HG03060 (cell line): Measurements from ENCODE around the gene TMEM151B.
"Not testable (repeated sequence)": the region's sequence is repeated elsewhere in the genome, so short reads cannot be mapped to it uniquely, and the experiment has no call there.

ENCODE experiments used
- ATAC-seq: cut with Tn5 transposase; IDR thresholded peaks from one replicate; pipeline ENCODE4 v1.9.1; 2021; ENCODE audit warnings: low read depth, moderate number of reproducible peaks; ENCODE audit not compliant: unreplicated experiment

Gene TMEM151B

DNA sequence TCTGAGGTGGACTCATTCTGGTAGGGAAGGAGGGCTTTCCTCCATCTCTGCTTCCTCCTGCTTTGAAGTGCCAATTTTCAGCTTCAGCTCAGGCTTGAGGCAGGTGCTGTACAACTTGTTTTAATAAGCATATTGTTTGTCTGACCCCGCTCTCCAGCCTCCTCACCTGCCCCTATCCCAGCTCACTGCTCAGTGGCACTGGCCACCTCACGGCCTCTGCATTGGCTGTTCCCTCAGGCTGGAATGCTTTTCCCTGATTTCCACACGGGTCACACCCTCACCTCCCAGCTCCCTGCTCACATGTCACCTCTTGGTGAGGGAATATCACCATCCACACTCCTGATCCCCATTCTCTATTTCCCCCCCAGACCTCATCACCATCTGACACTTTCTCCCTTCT, 28.6 kb downstream of the TMEM151B start:
- no peak for ATAC-seq

DNA sequence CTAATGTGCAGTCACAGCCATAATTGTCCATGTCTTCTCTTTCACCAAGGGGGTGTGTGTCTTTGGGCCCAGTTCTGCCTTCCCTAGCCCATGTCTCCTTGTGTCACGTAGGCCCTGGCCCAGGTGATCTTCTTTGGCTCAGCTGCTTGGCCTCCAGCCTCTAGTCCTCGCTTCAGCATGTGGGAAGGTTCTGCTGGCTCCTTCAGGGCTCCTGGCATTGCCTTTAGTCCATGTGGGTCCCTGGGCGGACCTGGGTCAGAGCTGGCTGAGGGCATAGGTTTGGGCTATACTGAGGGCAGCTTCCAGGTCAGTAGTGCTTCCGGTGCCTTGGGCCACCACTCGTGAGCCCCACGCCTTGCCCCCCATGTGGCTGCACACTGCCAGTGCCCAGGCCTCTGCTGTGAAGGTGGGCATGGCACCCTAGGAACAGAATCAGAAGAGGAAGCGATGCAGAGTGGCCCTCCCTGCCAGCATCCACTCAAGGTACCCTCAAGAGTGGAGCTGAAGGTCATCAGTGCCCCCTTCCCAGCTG, 30.1 kb downstream of the TMEM151B start:
- no peak for ATAC-seq

DNA sequence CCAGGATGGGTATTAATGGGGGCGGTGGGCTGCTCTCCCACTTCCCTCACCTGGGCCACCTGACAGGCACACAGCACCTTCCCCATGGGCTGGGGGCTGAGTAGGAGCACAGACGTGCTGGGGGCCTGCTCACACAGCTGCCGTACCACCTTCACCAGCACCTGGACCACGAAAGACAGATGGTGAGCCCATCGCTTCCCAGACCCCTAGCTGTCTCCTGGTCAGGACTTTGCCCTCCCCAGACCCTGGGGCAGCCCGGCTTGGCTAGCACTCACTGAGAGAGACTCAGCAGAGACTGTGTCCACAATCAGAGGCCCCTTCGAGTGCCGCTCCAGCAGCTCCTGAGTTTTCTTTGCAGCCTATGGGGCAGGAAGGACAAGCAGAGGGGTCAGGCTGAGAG, 30.9 kb downstream of the TMEM151B start:
- no peak for ATAC-seq

DNA sequence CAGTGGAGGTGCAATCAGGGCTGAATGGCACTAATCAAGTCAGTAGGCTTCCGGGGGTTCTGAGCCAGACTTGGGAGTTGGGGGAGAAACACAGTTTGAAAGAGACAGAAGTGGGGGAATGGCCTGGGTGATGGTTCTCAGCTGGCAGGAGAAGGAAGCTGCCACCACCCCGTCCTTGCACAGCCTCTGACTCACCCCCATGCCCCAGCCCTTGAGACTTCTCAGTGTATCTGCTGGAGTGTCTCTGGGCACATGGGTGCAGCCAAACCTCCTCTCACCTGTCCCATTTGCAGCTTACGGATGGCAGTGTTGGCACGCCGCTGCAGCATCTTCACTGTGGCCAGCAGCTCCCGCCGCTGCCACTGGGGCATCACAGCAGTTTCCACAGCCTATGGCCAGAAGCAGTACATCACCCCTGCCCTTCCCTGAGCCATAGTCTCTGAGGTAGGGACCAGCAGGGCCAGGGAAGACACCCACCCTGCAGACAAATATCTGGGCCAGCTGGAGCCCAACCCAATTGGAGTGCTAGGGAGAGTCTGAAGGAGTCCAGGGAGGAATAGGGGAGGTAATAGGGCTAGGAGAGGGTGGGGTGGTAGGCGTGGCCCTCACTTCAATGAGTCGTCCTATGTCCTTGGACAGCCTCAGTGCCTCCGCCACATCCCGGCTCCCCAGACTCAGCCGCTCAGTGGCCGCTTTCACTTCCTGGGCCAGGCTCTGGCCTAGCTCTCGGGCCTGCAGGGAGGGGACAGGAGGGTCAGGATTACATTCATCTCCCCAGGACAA, 31.7 kb downstream of the TMEM151B start:
- no peak for ATAC-seq

DNA sequence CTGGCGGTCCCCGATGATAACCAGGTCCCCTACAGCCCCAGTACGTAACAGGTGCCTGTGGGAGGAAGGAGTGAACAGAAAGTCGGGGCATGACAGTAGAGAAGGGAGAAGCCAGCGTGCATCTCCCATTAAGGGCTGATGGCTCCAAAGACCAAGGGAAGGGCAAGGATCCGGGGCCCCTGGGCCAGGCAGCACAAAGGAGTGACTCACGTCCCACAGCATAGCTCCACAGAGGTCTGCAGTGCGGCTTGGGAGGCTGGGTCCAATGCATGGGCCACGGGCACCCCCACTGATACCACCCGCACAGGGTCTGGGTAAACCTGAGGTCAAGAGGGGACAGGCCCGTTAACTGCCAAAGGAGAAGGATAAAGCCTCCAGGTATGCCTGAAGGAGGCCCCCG, 32.6 kb downstream of the TMEM151B start:
- ATAC-seq: no peak

DNA sequence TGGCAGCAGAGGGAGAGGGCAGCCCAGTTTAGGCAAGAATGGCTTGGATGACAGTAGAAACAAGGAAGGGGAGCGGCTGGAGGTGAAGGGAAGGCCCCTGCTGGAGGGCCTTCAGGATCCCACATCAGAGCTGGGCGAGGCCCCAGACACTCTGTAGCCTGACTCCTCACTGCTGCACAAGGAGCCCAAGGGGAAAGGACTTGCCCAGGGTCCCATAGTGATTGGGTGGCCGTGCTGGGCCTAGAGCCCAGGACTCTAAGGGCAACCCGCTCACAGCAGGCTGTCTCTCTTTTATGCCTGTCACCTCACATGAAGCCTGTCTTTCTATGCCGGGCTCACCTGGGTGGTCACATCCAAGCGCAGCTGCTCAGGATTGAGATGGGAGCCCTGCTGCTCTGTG, 33.6 kb downstream of the TMEM151B start:
- ATAC-seq: no peak

DNA sequence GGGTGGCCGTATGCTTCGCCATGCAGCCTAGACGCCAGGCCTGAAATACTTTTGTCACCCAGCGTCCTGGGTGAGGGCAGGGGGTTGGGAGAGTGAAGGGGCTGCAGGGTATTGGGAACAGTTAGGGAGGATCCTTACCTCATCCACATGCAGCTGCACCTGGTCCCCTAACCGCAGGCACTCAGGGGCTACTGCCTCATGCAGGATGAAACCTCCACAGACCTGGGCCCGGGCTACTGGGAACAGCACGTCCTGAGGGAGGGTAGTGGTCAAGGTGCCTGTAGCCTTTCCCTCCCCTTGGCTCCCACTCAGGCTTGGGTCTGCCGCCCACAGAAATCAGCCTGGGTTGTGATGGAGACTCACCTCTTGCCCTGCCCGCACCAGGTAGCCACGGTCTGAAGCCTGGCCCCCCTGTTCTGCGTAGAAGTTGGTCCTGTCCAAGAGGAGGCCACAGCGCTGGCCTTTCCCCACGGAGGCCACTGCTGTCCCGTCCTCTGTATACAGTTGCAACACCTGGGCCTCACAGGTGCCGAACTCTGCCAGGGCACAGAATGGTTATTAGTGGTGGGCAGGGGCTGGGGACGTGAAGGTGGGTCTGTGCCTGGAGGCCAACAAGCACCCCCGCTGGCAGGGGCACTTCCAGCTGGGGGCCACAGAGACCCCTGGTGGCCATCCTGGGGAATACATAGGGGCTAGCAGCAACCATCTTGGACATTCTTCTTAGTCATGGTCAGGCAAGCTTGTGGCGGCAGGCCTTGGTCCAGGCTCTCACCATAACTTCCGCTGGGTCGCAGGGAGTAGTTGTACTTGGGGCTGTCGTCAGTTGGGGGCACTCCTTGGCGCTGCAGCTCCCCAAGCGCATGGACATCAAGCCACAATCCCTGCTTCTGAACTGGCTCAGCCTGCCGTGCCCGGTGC, 34.3 kb downstream of the TMEM151B start:
- ATAC-seq: no peak

DNA sequence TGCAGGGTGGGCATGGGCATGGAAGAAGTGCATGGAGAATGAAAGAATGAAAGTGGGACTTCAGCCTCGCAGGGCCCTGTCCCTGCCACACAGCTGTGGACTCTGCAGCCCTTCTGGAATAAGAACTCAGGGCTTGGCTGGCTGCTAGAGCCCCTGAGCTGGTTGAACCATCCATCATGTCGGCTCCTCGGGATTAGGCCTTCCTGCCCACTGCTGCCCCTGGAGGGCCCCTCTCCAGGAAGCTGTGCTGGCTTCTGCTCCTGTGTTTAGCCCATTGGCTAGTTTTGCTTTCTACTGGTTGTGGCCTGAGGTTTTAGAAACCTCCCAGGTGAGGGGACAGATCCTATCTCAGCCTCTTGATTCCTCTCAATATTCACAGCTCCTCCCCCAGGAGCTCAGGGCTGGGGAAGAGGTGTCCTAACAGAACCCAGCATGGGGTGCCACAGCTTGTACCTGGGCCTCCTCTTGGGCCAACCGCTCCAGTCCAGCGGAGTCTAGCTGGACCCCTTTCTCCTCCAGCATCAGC, 35.0 kb downstream of the TMEM151B start:
- no peak for ATAC-seq

DNA sequence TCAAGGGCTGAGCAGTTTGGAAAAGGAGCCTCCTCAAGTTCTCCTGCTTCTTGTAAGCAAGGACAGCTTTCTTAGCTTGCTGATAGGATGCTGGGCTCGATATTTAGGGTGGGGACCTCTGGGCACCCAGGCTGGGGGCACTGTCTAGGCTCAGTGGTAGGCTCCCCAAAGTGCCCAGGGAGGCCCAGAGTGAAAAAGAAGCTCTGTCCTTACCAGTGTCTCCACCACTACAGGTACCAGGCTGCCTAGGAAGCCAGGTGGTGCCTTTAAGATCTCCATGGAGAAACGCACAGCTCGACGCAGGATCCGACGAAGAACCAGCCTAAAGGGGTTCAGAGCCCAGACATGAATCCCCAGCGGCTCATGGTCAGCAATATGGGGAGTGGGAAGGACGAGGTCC, 36.5 kb downstream of the TMEM151B start:
- ATAC-seq: no peak

DNA sequence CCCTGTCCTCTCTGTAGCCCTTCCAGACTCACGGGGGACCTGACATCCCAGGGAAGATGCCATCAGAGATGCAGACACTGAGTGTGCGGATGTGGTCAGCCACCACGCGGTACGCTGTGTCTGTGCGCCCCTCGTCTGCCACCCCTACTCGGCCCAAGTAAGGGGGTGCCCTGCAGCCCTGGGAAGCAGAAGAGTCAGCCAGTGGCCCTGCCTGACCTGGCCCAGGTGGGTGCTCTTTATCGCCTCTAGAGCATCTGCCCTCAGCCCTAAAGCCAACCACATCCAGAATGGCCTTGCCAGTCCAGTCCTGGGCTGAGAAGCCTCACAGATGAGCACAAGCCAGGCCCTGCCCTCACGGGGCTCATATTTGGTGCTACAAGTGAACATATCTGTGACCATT, 37.0 kb downstream of the TMEM151B start:
- ATAC-seq: no peak

DNA sequence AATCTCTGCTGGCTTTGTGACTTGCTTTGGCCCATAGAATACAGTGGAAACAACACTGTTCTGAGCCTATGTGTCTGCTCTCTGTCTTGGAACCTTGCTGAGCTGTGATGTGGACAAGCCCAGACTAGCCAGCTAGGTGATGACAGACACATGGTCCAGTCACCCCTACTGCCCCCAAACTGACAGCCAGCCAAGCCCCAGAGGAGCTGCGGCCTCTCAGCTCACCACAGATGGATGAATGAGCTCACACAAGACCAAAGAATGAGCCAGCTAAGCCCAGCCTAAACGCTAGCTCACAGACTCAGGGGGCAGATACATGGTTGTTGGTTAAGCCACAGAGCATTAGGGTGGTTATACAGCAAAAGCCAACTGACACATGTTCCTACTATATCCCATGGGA, 38.8 kb downstream of the TMEM151B start:
- ATAC-seq: no peak

DNA sequence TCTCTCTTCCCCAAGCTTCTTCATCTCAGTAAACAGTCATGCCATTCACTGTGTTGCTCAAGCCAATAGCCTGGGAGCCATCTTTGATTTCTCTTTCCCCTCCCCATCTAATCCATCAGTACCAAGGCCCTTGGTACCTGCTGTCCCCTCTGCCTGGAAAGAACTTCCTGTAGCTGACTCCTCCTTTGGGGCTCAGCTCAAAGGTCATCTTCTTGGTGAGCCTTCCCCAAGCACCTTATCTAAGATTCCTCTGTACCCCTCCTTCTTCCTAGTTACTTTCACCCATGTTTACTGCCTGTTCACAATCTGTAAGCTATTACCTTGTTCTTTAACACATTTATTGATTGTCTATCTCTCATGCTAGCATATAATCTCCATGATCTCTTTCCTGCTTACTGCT, 39.4 kb downstream of the TMEM151B start:
- no peak for ATAC-seq

DNA sequence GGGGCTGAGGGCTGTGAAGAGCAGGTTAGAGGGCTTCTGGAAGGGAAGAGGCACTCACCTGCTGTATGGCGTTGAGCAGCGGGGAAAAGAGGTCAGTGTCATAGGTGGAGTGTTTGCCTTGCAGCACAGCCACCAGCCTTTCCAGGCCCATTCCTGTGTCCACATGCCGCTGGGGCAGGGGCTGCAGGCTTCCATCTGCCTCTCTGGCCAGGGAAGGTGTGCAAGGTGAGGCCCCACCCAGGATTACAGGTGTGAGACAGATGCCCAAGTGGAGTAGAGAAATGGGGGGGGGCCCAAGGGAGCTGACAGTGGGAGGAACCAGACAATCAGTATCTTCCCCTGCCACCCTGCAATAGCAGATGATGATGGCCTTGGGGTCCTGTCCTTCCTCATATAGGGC, 40.0 kb downstream of the TMEM151B start:
- ATAC-seq: no peak

DNA sequence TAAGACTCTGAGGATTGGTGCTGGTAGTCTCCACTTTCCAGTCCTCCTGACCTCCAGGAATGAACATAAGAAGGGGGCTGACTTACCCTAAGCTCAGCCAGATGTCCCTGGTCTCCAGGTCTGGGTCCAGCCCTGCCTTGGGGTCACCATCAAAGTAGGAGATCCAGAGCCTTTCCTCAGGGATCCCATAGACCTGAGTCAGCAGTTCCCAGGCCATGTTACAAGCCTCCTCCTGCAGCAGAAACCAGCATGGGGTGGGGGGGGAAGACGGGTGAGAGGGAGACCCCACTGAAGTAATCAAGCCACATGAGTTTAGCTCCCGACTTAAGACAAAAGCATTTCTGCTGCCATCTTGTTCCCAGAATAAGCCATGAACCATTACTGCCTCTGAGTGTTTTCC, 41.1 kb downstream of the TMEM151B start:
- ATAC-seq: no peak

DNA sequence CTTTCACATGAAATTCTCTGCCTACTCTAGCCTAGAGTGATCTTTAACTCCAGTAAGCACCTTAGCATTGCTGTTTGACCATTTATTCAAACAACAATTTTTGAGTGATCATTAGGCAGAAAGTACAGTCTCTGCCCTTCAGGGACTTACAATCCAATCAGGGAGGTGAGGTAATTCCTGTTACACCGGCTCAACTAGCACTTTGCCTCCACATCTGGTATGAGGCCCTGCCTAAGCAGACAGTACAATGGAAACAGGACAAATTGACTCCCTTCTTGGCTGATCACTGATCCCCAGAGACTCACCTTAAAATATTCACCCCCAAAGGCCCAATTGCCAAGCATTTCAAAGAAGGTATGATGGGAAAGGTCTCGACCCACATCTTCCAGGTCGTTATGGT, 41.5 kb downstream of the TMEM151B start:
- no peak for ATAC-seq

DNA sequence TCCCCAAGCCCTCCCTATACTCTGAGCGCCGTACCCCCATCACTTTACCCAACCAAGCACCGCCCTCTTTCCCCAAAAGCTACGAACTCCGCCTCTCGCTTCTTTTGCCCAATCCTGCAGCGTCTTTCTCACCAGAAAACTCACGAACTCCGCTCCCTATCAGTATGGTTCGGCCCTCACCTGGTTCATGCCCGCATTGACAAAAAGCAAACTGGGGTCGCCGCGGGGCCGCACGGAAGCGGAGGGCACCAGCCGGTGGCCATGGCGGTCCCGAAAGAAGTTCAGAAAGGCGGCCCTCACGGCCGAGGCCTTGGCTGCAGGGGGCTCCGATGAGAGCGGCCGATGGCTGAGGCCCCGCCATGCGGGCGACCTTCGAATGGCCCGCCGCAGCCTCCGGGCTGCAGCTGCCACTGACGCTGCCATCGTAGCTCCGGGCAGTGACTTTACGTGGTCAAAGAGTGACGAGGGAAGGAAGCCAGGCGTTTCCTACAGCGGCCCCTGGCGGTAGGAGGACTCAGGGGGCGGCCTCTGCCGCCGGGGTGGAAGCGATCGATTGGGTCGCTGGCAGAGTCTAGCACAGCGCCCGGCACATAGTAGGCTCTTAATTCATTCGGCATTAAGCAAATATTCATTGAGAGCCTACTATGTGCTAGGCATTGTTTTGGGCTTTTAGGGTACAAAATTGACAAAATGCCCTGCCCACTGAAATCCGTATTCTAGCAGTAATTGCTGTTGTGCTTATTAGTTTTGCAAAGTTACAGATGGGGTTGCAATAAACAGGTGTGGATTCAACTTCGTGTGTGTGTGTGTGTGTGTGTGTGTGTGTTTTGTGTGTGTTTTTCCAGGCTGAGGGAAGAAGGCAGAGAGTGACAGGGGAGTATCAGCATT, 42.9 kb downstream of the TMEM151B start, which contains the start of gene AARS2:
TSS of gene AARS2 (minus strand) at position 447 of the 888 bp plus-strand sequence. CDS start at position 423, 24 bp downstream.
- peak; percentile 71 for ATAC-seq

DNA sequence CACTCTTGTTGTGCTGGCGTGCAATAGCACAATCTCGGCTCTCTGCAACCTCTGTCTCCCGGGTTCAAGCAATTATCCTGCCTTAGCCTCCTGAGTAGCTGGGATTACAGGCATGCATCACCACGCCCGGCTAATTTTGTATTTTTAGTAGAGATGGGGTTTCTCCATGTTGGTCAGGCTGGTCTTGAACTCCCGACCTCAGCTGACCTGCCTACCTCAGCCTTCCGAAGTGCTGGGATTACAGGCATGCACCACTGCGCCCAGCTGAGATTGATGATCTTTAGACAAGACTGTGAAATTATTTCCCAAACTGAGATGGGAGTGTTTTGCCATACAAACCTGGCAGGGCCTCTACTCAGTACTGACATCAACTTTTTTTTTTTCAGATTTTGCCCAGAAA, 44.4 kb downstream of the TMEM151B start:
- ATAC-seq: not testable (repeated sequence)

DNA sequence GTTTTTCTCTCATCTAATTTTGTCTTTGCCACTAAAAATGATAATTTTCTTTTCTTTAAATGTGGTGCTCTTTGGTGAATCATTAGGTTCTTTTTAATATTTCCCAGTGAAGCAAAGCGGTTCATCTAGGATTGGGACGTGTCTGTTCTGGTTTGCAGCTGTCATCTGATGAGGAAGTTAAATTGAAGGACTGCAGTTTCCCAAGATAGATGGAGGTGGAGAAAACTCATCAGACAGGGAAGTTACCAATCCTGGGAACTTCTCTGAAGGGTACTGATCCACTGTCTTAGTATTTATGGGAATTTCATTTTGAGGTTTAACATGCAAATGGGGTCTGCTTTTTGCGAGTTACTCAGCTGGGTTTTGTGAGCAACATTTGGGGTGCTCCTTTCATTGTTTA, 45.3 kb downstream of the TMEM151B start:
- no peak for ATAC-seq

DNA sequence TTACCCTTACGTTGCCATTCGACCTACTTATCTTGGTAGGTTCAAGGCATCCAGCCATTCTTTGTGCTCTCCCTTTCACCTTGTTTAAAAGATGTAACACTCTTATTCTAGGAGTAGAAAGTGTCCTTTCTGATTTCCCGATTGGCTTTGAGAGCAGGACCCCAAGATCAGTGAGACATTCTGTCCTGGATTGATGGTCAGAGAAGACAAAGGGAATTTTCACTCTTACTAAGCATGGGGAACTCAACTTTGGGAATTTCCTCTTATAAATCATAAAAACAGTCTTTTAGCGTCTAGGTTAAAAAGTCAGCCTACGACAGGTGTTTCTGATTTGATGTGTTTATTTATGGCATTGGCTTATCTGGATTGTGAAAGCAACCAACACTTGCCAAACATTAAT, 45.7 kb downstream of the TMEM151B start:
- ATAC-seq: no peak

DNA sequence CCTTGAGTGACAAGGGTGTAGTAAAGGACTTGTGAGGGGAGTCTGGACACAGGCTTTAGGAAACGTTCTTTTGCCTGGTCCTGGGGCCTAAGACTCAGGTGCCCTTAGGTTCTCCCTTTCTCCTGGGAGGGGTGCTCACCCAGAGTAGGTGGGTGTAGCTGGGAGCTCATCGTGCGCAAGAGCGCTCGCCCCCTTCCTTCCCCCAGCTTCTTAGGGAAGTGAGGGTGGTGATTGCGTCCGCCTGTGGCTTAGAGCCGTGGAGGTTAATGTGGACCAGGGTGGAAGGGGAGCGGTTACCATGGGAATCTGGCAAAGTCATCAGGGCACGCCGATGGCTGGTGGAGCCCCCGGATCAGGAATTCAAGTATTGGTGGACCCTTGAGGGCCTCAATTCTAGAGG, 46.2 kb downstream of the TMEM151B start:
- ATAC-seq: no peak
